HG02763 (cell line): ENCODE results near the gene KRT16.
"Not testable (repeated sequence)": the region's sequence is repeated elsewhere in the genome, so short reads cannot be mapped to it uniquely, and the experiment has no call there.

ENCODE experiments used
- ATAC-seq: cut with Tn5 transposase; IDR thresholded peaks from one replicate; pipeline ENCODE4 v1.9.1; 2021; ENCODE audit warnings: mild to moderate bottlenecking, moderate library complexity; ENCODE audit not compliant: unreplicated experiment

The KRT16 gene

GRCh38 chr17:41585301-41586056 lies 27.1 kb downstream of the KRT16 start:
- no peak for ATAC-seq

DNA sequence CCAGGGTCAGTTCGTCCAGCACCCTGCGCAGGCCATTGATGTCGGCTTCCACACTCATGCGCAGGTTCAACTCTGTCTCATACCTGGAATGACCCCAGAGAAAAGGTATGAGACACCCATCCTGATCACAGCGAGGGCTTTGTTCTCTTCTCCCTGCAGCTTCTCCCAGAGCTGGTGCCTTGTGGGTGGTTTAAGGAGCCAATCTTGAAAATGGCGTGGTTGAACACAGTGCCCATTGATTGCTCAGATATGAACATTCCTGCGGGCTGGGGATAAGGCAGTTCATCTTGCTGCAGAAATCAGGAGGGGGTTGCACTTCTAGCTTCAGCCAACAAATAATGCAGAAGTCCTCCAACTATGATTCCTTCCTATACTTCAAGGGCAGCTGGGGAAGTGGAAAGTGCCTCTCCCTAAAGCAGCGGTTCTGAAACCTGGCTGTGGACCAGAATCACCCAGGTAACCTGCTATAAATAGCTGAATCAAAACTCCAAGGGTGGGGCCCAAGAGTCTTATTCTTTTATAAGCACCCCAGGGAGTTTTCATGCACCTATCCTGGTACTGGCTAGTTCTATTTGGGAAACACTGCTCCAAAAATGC lies 28.1 kb downstream of the KRT16 start:
- ATAC-seq: not testable (repeated sequence)

DNA sequence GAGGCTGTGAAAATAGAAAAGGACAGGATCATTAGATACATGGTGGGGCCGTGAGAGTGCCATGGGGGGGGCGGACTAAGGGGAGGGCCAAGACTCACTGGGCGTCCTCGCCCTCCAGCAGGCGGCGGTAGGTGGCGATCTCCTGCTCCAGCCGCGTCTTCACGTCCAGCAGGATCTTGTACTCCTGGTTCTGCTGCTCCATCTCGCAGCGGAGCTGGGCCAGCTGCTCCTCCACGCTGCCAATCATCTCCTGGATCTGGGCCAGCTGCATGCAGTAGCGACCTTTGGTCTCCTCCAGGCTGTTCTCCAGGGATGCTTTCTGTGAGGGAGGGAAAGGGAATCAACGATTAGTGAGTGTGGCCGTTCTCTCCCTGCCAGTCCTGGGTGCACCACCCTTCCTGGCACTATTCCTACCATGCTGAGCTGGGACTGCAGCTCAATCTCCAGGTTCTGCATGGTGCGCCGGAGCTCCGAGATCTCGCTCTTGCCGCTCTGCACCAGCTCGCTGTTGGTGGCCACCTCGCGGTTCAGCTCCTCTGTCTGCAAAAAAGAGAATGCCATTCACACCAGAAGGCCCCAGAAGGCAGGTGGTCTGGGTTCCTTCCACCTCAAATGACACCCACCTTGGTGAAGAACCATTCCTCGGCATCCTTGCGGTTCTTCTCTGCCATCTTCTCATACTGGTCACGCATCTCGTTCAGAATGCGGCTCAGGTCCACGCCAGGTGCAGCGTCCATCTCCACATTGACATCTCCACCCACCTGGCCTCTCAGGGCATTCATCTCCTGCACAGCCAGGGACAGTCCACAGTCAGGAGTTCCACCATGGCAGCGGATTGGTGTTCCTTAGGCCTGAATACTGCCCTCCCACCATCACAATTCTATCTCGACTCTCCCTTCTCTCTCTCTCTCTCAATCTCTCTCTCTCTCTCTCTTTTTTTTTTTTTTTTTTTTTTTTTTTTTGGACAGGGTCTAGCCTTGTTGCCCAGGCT lies 29.1 kb downstream of the KRT16 start:
- no peak for ATAC-seq

DNA sequence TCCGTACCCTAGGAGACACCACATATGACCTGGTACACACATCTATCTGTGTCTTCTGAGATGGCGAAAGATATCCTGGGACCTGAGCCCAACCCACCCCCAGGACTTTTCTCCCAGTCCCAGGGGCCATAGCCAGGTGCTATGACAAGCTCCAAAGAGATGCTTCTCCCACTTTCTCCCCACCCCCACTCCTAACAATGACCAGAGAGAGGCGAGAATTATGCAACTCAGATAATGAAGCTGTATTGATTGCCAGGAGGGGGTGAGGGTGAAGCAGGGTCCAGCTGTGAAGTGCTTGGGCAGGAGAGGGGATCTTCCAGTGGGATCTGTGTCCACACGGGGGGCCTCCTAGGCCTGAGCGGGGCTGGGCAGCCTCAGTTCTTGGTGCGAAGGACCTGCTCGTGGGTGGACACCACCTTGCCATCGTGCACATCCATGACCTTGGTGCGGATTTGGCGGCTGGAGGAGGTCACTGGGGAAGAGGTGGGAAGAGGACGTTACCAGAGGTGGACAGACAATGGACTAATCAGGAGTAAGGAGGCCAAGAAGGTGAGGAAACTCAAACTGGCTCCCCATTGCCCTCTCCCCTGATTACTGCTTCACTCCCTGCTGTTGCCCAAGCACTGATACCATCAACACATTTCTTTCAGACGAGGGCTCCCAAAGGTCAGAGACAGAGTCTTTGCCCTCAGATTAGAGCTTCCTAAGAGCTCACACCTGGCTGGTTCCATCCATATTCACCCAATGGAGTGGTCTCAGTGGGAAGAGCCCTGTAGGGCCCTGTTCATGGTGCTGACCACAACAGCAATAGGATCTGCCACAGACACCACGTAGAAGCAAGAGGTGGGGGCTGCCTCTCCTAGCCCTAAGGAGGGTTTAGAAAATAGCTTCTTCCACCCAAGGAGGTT lies 30.3 kb downstream of the KRT16 start:
- not testable (repeated sequence) for ATAC-seq

GRCh38 chr17:41581366-41582060 lies 31.1 kb downstream of the KRT16 start:
- ATAC-seq: no peak

DNA sequence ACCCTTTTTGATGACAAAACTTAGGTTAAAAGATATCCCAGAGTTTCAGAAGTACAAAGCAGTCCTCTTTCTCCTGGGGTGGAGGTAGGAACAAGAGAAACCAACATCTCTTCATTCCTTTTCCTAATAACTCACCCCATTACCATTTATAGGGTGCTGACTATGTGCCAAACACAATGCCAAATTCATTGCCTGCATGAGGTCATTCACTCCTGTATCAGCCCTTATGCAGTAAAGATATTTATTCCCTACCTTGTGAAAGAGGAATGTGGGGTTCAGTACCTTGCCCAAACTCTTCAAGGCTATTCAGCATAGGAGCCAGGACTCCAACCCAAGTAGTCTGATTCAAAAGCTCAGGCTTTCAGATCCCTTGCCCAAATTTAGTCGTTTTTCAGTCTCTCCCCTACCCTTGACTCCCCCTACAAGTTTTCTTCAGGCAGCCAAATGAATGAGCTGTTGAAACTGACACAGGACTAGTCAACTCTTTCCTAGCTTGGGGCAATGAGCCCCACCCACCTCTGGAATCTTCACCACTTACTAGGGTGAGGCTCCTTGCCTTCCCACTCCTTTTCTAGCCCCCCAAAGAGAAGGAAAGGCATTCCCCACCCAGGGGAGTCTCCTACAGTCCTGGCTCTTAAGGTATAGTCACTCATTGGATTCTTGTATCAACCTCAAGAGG lies 31.7 kb downstream of the KRT16 start:
- no peak for ATAC-seq

DNA sequence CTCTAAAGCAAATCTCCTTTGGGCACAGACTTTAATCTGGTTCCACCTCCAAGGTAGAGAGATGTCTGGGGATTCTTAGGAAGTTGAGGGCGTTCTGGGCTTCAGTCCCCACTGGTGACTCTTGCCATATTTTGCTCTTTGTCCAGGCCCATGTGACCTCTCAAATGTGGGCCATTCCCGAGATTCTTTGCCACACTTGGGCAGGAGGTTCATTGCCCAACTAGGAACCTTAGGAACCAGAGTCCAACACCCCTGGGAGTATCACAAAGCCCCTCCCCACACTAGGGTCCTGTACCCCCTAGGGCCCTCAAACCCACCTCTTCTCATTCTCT lies 32.4 kb downstream of the KRT16 start:
- ATAC-seq: no peak

DNA sequence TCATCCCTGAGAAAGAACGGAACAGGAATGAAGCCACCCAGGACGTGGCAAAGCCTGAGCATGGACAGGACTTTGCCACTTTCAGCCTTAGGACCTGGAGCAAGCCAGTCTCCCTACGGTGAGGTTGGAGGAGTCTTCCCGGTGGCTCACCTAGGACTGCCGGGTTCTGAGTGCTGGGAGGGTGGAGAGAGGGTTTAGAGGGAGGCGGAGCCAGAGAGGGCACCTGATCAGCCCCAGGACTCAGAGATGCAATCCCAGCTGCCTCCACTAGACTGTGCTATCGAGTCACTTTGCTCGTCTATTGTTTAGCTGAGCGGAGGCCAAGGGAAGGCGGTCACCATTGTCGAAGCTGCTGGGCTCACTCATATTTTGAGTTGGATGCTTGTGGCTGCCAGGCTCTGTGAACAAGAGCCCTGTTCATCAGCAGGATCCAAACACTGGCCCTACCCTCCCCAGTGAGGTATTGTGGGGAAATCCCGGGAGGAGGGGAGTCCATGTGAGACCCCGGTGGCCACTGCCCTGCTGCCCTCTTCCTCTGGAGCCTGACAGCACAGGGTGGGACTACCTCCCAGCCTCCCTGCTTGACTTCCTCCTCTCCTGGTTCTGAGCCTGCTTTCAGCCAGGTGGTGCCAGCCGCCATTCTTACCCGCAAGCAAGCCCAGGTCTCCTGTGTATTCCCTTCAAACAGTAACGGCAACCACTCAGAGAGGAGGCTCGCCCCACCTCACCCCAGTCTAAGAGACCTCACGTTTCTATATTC lies 32.9 kb downstream of the KRT16 start:
- no peak for ATAC-seq

GRCh38 chr17:41578971-41579370 lies 33.6 kb downstream of the KRT16 start:
- no peak for ATAC-seq

- no peak for ATAC-seq
These were observed 34.0 kb downstream of the KRT16 start for GRCh38 chr17:41578538-41578937.

DNA sequence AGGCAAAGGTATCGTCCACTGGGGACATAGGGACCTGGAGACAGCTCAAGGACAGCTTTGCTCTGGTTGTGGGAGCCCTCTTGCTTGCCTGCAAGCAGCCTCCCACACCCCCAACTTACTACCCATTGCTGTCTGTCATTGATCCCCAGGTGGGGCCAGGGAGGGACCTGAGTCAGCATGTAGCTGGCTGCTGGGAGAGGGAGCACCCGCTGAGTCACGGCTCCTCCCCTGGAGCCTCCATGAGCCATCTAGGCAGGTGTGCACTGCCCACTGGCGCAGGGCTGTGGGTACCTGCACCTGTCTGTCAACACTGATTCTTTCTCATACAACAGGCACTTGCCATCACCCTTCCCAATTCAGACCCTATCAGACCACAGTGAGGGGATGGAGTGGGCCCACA lies 35.8 kb downstream of the KRT16 start:
- ATAC-seq: not testable (repeated sequence)

DNA sequence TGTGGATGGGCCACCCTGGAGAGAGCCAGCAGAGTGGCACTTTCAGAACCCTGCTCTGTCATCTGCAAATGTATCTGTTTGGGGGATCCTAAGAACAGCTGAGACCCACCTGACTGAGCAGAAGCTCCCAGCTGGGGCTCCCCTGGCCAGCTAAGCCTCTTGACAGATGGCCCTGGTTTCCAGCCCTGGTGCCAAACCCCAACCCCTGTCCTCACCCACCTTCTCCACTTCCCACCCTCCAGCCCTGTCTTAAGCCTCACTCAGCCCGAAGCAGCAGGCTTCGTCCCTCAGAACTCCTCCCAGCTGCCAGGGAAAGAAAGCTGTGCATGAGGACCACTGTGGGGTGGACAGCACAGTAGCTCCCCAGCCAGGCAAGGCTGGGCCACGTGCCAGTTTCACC lies 37.2 kb downstream of the KRT16 start:
- no peak for ATAC-seq

DNA sequence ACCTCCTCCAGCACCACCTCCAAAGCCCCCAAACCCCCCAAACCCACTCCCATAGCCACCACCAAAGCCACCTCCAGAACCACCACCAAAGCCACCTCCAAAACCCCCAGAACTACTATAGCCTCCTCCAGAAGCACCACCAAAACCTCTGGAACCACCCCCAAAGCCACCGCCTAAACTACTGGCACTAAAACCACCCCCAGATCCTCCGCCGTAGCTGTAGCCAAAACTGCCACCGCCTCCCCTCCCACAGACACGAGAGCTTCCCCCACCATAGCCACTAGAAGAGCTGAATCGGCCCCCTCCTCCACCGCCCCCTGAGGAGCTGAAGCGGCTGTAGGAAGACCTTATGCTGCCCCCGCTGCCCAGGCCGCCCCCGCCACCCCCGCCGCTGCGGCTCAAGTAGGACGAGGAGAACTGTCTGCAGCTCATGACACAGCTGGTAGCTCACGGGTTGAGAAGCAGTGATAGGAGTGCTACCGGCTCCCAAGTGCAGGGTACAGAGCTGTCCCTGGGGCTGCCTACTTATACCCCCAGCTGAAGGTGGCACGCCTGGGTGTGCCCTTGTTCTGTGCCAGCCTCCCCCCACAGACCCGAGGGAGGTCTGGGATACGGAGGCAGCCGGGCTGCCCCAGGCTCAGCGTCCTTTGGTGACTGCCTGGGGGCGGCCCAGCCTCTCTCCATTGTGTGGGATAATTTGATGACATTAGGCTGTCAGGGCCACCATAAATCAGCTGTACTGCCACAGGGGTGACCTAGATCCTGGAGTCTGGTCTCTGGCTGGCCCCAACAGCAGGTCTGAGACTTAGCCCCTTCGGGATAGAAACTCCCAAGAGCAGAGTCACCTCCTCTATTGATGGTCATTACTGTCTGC lies 40.8 kb downstream of the KRT16 start, which contains the start of gene KRT9:
Gene KRT9, minus strand, starts transcription at position 499 of the 874 bp plus-strand sequence. Its CDS starts 67 bp downstream, at position 432.
- ATAC-seq: no peak

GRCh38 chr17:41567317-41567716 lies 45.2 kb downstream of the KRT16 start:
- ATAC-seq: no peak

GRCh38 chr17:41565338-41565737 lies 47.2 kb downstream of the KRT16 start:
- ATAC-seq: no peak

DNA sequence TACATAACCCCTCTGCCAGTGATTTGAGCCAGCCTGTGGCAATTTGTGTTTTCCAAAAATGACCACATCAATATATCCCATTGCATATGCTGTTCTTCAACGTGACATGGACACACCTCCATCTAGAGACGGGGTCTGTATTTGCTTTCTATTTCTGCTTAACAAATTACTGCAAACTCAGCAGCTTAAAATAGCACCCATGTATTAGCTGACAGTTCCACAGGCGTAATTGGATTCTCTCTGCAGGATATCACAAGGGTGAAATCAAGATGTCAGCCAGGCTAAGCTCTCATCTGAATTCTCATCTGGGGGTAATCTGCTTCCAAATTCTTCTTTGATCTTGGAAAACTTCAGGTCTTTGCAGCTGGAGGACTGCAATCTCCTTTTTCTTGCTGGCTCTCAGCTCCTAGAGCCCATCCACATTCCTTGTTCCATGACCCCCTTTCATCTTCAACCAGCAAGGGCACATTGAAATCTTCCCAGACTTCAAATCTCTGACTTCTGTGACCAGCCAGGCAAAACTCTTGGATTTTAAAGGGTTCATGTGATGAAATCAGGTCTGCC lies 48.9 kb downstream of the KRT16 start:
- no peak for ATAC-seq

DNA sequence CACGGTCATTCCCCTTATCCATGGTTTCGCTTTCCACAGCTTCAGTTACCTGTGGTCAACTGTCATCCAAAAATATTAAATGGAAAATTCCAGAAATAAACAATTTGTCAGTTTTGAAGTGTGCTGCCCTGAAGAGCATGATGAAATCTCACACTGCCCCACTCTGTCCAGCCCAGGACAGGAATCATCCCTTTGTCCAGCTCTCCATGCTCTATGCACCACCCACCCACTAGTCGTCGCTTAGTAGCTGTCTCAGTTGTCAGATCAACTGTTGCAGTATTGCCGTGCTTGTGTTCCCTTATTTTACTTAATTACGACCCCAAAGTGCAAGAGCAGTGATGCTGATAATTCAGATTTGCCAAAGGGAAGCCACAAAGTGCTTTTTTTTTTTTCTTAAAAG lies 51.0 kb downstream of the KRT16 start:
- ATAC-seq: no peak
